GM06990 (cell line): ENCODE measurements around the gene ARHGEF9.

Source experiments
- DNase-seq: peaks from one replicate; pipeline ENCODE4 v3.0.0-alpha.2; 2011; ENCODE audit not compliant: insufficient read length; ENCODE audit errors: extremely low read depth
- H3K27me3 ChIP-seq: replicated peaks from 2 replicates; pipeline ENCODE4 v1.6.0; 2011; ENCODE audit warnings: low read length; ENCODE audit not compliant: control insufficient read depth, insufficient read depth
- H3K36me3 ChIP-seq: 2 replicates; pipeline ENCODE4 v1.5.1; 2011; ENCODE audit warnings: low read length; ENCODE audit not compliant: control insufficient read depth, insufficient read depth
- H3K4me3 ChIP-seq: replicated peaks from 2 replicates; pipeline ENCODE4 v1.5.1; 2011; ENCODE audit warnings: low read depth, mild to moderate bottlenecking, control low read depth, low read length
- CTCF ChIP-seq: IDR thresholded peaks from 2 replicates; pipeline ENCODE4 v1.5.1; 2011; ENCODE audit warnings: low read length, control low read depth, mild to moderate bottlenecking, inconsistent platforms; ENCODE audit not compliant: insufficient read depth, poor library complexity, severe bottlenecking

Gene ARHGEF9

GRCh38 chrX:63746715-63747114, 38.3 kb downstream of the ARHGEF9 start:
- no peak for TF ChIP-seq CTCF
- DNase-seq, result no peak
- Histone ChIP-seq H3K27me3 (no peaks in the 10 kb centered on the region), H3K36me3 (no peaks in the 10 kb centered on the region), H3K4me3 (no peak overlapping the region)

DNA sequence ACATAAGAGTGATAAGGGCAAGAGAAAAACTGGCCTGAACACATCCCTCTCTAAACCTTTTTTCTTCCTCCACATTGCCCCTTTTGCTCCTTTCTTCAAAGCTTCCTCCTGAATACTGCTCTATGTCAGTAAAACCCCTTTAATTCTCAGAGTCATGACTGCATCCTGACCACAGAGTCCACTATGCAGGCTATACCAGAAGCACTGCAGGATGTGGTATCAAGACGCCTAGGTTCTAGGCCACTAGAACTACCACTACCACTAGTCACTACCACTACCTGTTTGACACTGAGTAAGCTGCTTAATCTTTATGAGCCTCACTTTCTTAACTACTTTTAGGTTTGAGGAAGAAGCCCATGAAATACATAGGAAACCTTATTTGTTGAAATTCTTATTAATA, 38.7 kb downstream of the ARHGEF9 start:
- no peak for TF ChIP-seq CTCF
- no peak for DNase-seq
- Histone ChIP-seq H3K27me3 (no peaks in the 10 kb centered on the region), H3K4me3 (no peak overlapping the region), H3K36me3 (no peaks in the 10 kb centered on the region)

- Histone ChIP-seq H3K36me3 (no peaks in the 10 kb centered on the region), H3K4me3 (no peak overlapping the region), H3K27me3 (no peaks in the 10 kb centered on the region)
- TF ChIP-seq CTCF, result no peak
- no peak for DNase-seq
Observed at GRCh38 chrX:63744850-63745394, 40.1 kb downstream of the ARHGEF9 start.

GRCh38 chrX:63743596-63743995, 41.4 kb downstream of the ARHGEF9 start:
- Histone ChIP-seq H3K27me3 (no peaks in the 10 kb centered on the region), H3K36me3 (no peaks in the 10 kb centered on the region), H3K4me3 (no peak overlapping the region)
- no peak for DNase-seq
- TF ChIP-seq CTCF, result no peak

- H3K27me3 ChIP-seq, result no peaks in the 10 kb centered on the region
- DNase-seq, result no peak
- H3K4me3 ChIP-seq, result no peak overlapping the region
- no peak for TF ChIP-seq CTCF
- H3K36me3 ChIP-seq, result no peaks in the 10 kb centered on the region
Observed at GRCh38 chrX:63740382-63740781, 44.6 kb downstream of the ARHGEF9 start.

GRCh38 chrX:63739885-63740284, 45.1 kb downstream of the ARHGEF9 start:
- H3K27me3 ChIP-seq, result no peaks in the 10 kb centered on the region
- TF ChIP-seq CTCF, result peak; percentile 26
- no peak overlapping the region for H3K4me3 ChIP-seq
- no peak for DNase-seq
- H3K36me3 ChIP-seq, result no peaks in the 10 kb centered on the region
